IMR-90 (cell line): Measurements from ENCODE around the gene FOXO1. TPM values are rescaled to one million over a fixed set of nuclear protein-coding genes. Genes with fewer than 3 reads are reported as not detected.

Source experiments
- ATAC-seq: fragments of 200-7000 bp; cut with Tn5 transposase; 2 replicates; pipeline ENCODE4 v1.9.1; 2020; ENCODE audit warnings: low read depth, mild to moderate bottlenecking, moderate library complexity
- BruUV-seq: library from RNA; stranded (reverse); fragments of 400-500 nt; replicated peaks from 2 replicates; lab custom pipeline; 2021; lab: Mats Ljungman, UMichigan
- CTCF ChIA-PET: fragments of 300-600 bp; formaldehyde crosslinking; extraction: SDS; loops from one replicate; lab custom pipeline; 2021; ENCODE audit warnings: antibody characterized with exemption; lab: Yijun Ruan, JAX
- POLR2A ChIA-PET: fragments of 300-600 bp; sonication (Branson Sonifier 250); formaldehyde crosslinking; loops from one replicate; lab custom pipeline; 2022; ENCODE audit warnings: antibody characterized with exemption; ENCODE audit not compliant: unreplicated experiment; lab: Charles Lee
- DNase-seq: peaks from one replicate; pipeline ENCODE4 v3.0.0; 2013
- H2AFZ ChIP-seq: replicated peaks from 2 replicates; pipeline ENCODE3; 2013; ENCODE audit warnings: low read length, mild to moderate bottlenecking; ENCODE audit not compliant: poor library complexity
- H2AK5ac ChIP-seq: 2 replicates; pipeline ENCODE4 v1.6.1; 2013; ENCODE audit warnings: low read depth, low read length, inconsistent platforms
- H2AK9ac ChIP-seq: replicated peaks from 2 replicates; pipeline ENCODE3; 2013; ENCODE audit warnings: mild to moderate bottlenecking, low read depth, low read length, moderate library complexity; ENCODE audit not compliant: poor library complexity
- H2BK120ac ChIP-seq: 2 replicates; pipeline ENCODE4 v1.6.1; 2013; ENCODE audit warnings: low read depth, low read length, inconsistent platforms
- H2BK15ac ChIP-seq: 3 replicates; pipeline ENCODE4 v1.6.1; 2013; ENCODE audit warnings: low read depth, low read length, inconsistent platforms
- H2BK20ac ChIP-seq: 2 replicates; pipeline ENCODE4 v1.6.1; 2013; ENCODE audit warnings: low read depth, mild to moderate bottlenecking, inconsistent platforms, low read length, moderate library complexity
- H2BK5ac ChIP-seq: 2 replicates; pipeline ENCODE4 v1.6.1; 2013; ENCODE audit warnings: mild to moderate bottlenecking, low read depth, low read length, inconsistent platforms; ENCODE audit not compliant: poor library complexity, severe bottlenecking
- H3K14ac ChIP-seq: replicated peaks from 2 replicates; pipeline ENCODE4 v1.6.1; 2013; ENCODE audit warnings: low read depth, low read length, inconsistent platforms
- H3K18ac ChIP-seq: 2 replicates; pipeline ENCODE4 v1.6.1; 2013; ENCODE audit warnings: low read depth, low read length, control low read depth
- H3K23ac ChIP-seq: 2 replicates; pipeline ENCODE4 v1.6.1; 2013; ENCODE audit warnings: low read depth, low read length, inconsistent platforms
- H3K27ac ChIP-seq: 2 replicates; pipeline ENCODE4 v1.5.1; 2013; ENCODE audit warnings: mild to moderate bottlenecking, control low read depth, low read length; ENCODE audit not compliant: insufficient read depth
- H3K27me3 ChIP-seq: 2 replicates; pipeline ENCODE4 v1.6.1; 2013; ENCODE audit warnings: low read length; ENCODE audit not compliant: control insufficient read depth, insufficient read depth
- H3K36me3 ChIP-seq: 2 replicates; pipeline ENCODE4 v1.6.1; 2013; ENCODE audit warnings: low read length, mixed read lengths; ENCODE audit not compliant: control insufficient read depth, insufficient read depth
- H3K4ac ChIP-seq: 2 replicates; pipeline ENCODE4 v1.6.1; 2013; ENCODE audit warnings: low read depth, low read length, inconsistent platforms
- H3K4me1 ChIP-seq: 2 replicates; pipeline ENCODE4 v1.6.1; 2013; ENCODE audit warnings: low read length, mixed read lengths; ENCODE audit not compliant: control insufficient read depth, insufficient read depth
- H3K4me2 ChIP-seq: 2 replicates; pipeline ENCODE4 v1.6.1; 2013; ENCODE audit warnings: low read depth, mild to moderate bottlenecking, control low read depth, low read length, moderate library complexity
- H3K4me3 ChIP-seq: 2 replicates; pipeline ENCODE4 v1.5.1; 2013; ENCODE audit warnings: low read depth, mild to moderate bottlenecking, control low read depth, low read length, moderate library complexity; ENCODE audit not compliant: insufficient read depth
- H3K56ac ChIP-seq: 2 replicates; pipeline ENCODE4 v1.6.1; 2013; ENCODE audit warnings: low read length, inconsistent platforms; ENCODE audit not compliant: insufficient read depth; ENCODE audit errors: extremely low read depth
- H3K79me1 ChIP-seq, 2 experiments: 2 replicates each; pipeline ENCODE4 v1.6.1; 2013; ENCODE audit warnings: low read length in 2 of 2, inconsistent platforms in 1 of 2, low read depth in 1 of 2
- H3K9ac ChIP-seq: 2 replicates; pipeline ENCODE4 v1.6.1; 2013; ENCODE audit warnings: low read depth, low read length, control low read depth
- H3K9me1 ChIP-seq: 2 replicates; pipeline ENCODE4 v1.6.1; 2013; ENCODE audit warnings: low read length, inconsistent platforms; ENCODE audit not compliant: insufficient read depth
- H3K9me3 ChIP-seq: 2 replicates; pipeline ENCODE4 v1.6.1; 2013; ENCODE audit warnings: low read length; ENCODE audit not compliant: control insufficient read depth, insufficient read depth
- H4K20me1 ChIP-seq: 2 replicates; pipeline ENCODE4 v1.6.1; 2013; ENCODE audit warnings: low read length, inconsistent platforms; ENCODE audit not compliant: insufficient read depth
- H4K5ac ChIP-seq: 2 replicates; pipeline ENCODE4 v1.6.1; 2013; ENCODE audit warnings: mild to moderate bottlenecking, low read depth, low read length, control low read depth
- H4K8ac ChIP-seq, 2 experiments: 2 replicates each; pipeline ENCODE4 v1.6.1; 2013; ENCODE audit warnings: low read depth in 2 of 2, low read length in 2 of 2, control low read depth in 1 of 2, inconsistent platforms in 1 of 2
- H4K91ac ChIP-seq: 2 replicates; pipeline ENCODE4 v1.6.1; 2013; ENCODE audit warnings: low read depth, low read length, inconsistent platforms; ENCODE audit not compliant: insufficient read depth
- FOS ChIP-seq: fragments of 150-350 bp; IDR thresholded peaks from 2 replicates; pipeline ENCODE4 v1.6.1; 2016; ENCODE audit warnings: low read depth, low read length
- NFE2L2 ChIP-seq: fragments of 150-350 bp; IDR thresholded peaks from 2 replicates; pipeline ENCODE4 v1.6.1; 2016; ENCODE audit warnings: low read depth, mild to moderate bottlenecking, low read length
- RAD21 ChIP-seq: IDR thresholded peaks from 2 replicates; pipeline ENCODE4 v1.6.1; 2012; ENCODE audit warnings: low read length, improper control_type of control experiment
- RCOR1 ChIP-seq: IDR thresholded peaks from 2 replicates; pipeline ENCODE4 v1.6.1; 2012; ENCODE audit warnings: mild to moderate bottlenecking, low read length, improper control_type of control experiment; ENCODE audit not compliant: insufficient replicate concordance
- USF2 ChIP-seq: fragments of 150-350 bp; IDR thresholded peaks from 2 replicates; pipeline ENCODE4 v1.6.1; 2017; ENCODE audit warnings: mild to moderate bottlenecking, antibody characterized with exemption, low read length, low read depth
- dilution Hi-C: fragments of 300-500 bp; cut with HindIII; formaldehyde crosslinking; loops from one replicate; pipeline ENCODE4 v1.14.3; 2018; ENCODE audit warnings: low sequenced_read_pairs; ENCODE audit not compliant: unreplicated experiment
- in situ Hi-C: fragments of 300-500 bp; cut with MboI; formaldehyde crosslinking; loops from 3 replicates; pipeline ENCODE4 v1.14.3; 2019; ENCODE audit warnings: low sequenced_read_pairs, inconsistent platforms, mixed read lengths
- intact Hi-C: fragments of 100-400 bp; cut with micrococcal nuclease; formaldehyde crosslinking; loops from 2 replicates; pipeline ENCODE4 v1.10.0; 2022
- polyA plus RNA-seq, 3 experiments: library from polyadenylated mRNA; depleted of rRNA; stranded (reverse); fragments of >200 nt; gene quantifications; 2 replicates each; pipeline ENCODE4 v1.2.3, GENCODE V29; 2012; ENCODE audit warnings: low replicate concordance in 1 of 3
- total RNA-seq: library from RNA; depleted of rRNA; stranded (reverse); fragments of >200 nt; gene quantifications from 2 replicates; pipeline ENCODE4 v1.2.3, GENCODE V29; 2012

Gene FOXO1
- total and polyA plus RNA-seq, 2 of the 4 experiments (the other 2 are of a cell fraction), result 0.12 to 0.18 TPM

GRCh38 chr13:40662866-40663265 is 3.6 kb downstream of the FOXO1 start:
- Histone ChIP-seq H3K18ac (no peak overlapping the region), H4K5ac (no peak overlapping the region), H2BK120ac (no peak overlapping the region), H3K4me2 (no peak overlapping the region), H2BK20ac (no peak overlapping the region), H3K9me3 (no peaks in the 10 kb centered on the region), H4K8ac (no peak overlapping the region), H4K91ac (no peak overlapping the region), H3K27me3 (peaks cover 40% of the 10 kb centered on the region), H2AFZ (no peak overlapping the region), H3K36me3 (no peaks in the 10 kb centered on the region), H3K9ac (no peak overlapping the region), H3K9me1 (no peaks in the 10 kb centered on the region), H3K27ac (no peak overlapping the region), H4K20me1 (no peaks in the 10 kb centered on the region), H2BK15ac (no peak overlapping the region), H3K56ac (no peak overlapping the region), H3K4ac (no peak overlapping the region), H2BK5ac (no peak overlapping the region), H3K79me1 (no peaks in the 10 kb centered on the region), H2AK5ac (no peak overlapping the region), H3K4me1 (peaks cover 2% of the 10 kb centered on the region; the same call in 1 of the 2 replicates), H3K4me3 (no peak overlapping the region), H2AK9ac (no peak overlapping the region), H3K14ac (no peak overlapping the region), H3K23ac (no peak overlapping the region)
- no TSS peak for BruUV-seq
- TF ChIP-seq FOS, result no peak
- no peak for TF ChIP-seq RAD21
- no peak for TF ChIP-seq NFE2L2
- no peak for TF ChIP-seq USF2
- TF ChIP-seq RCOR1, result no peak
- intact Hi-C loops (no loop called here), dilution Hi-C loops (no loop called here), in situ Hi-C loops (no loop called here)
- DNase-seq (no peak), ATAC-seq (no peak)
- ChIA-PET POLR2A (no interaction called here), CTCF (no interaction called here)
